Measurements from ENCODE around the gene TMEM100.

Gene TMEM100

DNA sequence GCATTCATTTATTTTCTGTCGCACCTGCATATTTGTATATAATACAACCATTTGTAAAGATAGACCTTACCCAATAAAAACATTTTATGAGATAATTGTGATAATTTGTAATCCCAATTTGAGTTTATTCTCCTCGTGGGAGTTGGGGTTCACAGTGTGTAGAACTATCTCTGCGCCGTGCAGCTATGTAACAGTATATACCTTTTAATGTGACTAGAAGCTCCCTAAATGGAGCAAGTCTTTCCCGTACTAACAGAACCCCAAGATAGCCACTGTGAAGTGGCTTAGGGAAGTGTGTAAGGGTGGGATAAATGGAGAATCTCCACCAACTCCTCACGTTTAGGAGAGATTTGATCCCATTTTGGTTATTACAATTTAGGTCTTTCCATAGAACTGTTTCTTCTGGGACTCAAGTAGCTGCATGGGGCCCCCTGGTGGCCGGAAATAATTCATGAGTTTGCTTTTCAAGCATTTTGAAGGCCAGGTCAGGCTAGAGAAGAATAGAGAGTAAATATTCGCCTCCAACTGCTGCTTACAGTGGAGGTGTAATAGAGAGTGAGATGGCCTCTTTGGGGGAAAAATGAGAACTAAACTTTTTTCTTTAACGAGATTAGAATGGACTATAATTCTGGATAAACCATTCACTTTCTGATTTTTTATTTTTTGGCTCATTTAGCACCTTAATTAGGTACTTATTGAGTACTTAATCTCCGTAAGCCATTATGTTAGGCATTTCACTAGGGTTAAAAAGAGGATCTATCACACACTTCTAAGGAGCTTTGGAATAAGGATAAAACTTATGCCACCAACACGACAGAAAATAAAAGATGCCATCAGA, 4.5 kb downstream of the TMEM100 start:
- DNase-seq = peak; percentile 87

- DNase-seq = no peak
Measured at GRCh38 chr17:55717432-55717831, 5.2 kb downstream of the TMEM100 start.

- DNase-seq = no peak
Measured at GRCh38 chr17:55710829-55711496, 11.7 kb downstream of the TMEM100 start.

- DNase-seq = peak; percentile 62
Measured at GRCh38 chr17:55710410-55710809, 12.3 kb downstream of the TMEM100 start.

DNA sequence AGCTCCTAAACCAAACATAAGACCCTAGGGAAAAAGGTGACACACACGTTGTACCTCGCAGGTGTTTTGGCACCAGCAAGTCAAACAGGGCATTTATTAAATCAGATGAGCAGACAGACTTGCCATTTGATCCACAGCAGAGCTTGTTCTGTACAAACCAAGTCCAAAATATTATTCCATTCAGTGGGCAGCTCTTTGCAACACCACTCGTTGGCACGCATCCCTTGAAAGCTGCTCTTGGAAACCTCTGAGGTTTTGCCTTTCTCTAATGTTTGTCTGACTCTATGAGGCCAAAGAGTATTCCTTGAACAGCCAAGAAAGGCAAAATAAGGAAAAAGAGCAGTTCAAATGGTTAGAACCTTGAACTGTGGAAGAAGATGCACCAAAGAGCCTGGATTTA, 12.7 kb downstream of the TMEM100 start:
- DNase-seq = no peak

DNA sequence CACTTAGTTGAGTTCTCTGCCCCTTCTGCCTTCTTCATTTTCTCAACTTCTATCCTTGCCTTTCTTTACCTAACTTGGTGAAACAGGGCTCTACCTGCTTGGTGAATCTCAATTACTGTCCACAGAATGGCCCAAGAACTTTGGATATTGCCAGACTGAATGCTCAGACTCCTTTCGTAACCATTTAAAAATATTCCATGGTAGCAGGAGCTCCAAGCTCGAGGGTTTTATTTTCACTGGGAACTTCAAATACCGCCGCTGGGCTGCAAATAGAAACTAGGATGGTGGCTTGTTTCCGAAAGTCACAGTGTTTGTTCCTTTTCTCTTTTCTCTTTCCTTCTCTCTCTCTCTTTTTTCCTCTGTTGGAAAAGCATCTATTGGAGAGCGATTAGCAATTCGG, 13.2 kb downstream of the TMEM100 start:
- DNase-seq = no peak

GRCh38 chr17:55708175-55708974, 14.3 kb downstream of the TMEM100 start:
- no peak for DNase-seq

DNA sequence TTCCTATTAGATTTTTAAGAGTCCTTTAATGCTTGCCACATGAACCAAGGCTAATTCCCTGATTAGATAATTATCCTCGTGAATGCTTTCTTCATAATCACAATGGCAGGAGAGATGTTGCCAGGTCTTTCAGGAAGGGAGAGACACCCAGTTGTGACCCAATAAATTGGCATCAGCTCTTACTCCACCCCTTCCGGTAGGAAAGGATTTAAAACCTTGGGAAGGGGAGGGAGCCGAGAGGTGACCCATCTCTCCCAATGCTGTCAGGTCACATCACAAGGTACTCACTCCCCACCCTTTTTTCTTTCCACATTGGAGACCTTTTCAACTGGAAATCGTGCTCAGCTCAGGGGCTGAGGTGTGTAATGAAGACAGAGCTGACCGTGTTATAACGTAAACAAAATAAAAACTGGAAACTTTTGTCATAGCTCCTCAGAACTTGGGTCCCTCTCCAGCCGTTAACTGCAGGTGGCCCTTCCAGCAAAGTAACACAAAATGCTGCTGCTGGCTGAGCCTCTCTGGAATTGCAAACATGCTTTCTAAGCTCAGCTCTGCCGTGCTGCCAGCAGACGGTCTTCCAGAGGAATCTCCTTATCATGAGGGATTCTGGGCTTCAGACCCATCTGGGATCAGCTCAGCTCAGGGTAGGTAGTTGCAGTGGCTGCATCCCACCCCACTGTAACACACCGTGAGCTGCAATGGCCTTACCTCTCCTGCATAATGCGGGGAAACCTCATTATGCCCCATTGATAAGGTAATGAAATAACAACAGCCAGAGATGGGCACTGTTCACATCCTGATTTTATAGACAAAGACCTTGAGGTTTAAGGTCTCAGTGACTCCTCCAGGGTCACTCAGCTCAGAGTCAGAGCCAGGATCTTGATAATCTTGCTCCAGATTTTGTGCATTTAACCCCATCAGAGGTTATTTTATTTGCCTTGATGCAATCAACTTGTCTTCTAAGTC, 15.6 kb downstream of the TMEM100 start:
- no peak for DNase-seq

GRCh38 chr17:55705847-55706246, 16.8 kb downstream of the TMEM100 start:
- DNase-seq = no peak

DNA sequence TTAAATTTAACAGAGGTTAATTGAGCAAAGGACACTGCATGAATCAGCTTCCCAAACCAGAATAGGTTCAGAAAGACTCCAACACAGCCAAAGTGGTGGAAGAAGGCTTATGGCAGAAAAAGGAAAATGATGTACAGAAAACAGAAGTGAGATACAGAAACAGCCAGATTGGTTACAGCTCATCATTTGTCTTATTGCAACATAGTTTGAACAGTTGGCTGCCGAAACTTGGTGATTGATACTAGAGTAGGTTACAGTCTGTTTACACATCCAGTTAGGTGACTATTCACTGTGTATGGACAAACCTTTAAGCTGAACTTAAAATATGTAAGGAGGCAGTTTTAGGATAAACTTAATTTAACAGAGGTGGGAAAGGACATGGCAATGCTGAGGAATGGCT, 18.3 kb downstream of the TMEM100 start:
- peak; percentile 56 for DNase-seq

GRCh38 chr17:55702150-55702549, 20.5 kb downstream of the TMEM100 start:
- DNase-seq = no peak

DNA sequence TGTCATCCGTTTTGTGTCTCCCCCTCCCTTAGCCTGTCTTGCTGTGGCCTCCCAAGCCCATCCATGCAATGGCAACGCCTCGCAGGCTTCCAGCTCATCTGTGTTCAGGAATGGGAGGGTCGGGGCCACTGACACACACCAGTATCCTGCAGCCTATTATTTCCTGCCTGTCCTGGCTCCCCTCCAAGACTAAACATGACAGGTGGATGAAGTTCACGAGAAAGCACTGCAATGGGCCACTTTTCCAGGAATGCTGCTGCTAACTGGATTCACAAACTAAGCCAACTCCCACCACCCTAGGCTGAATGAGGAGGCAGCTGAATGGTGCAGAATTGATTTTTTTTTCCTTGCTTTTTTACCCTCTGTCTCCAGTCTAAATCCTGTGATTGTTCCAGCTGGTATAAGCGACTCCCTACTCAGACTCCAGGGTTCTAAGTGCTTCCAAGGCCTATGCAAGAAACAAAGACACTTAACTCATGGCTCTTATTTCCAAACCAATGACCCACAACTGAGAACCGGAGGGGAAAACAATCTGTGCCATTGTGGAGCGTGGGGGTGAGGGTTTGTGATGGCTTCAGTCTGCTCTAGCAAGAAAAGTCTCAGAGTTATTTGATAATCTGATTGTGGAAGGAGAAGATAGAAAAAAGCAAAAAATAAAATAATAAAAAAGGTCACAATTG, 23.3 kb downstream of the TMEM100 start:
- no peak for DNase-seq

GRCh38 chr17:55694286-55694910, 28.3 kb downstream of the TMEM100 start:
- no peak for DNase-seq

DNA sequence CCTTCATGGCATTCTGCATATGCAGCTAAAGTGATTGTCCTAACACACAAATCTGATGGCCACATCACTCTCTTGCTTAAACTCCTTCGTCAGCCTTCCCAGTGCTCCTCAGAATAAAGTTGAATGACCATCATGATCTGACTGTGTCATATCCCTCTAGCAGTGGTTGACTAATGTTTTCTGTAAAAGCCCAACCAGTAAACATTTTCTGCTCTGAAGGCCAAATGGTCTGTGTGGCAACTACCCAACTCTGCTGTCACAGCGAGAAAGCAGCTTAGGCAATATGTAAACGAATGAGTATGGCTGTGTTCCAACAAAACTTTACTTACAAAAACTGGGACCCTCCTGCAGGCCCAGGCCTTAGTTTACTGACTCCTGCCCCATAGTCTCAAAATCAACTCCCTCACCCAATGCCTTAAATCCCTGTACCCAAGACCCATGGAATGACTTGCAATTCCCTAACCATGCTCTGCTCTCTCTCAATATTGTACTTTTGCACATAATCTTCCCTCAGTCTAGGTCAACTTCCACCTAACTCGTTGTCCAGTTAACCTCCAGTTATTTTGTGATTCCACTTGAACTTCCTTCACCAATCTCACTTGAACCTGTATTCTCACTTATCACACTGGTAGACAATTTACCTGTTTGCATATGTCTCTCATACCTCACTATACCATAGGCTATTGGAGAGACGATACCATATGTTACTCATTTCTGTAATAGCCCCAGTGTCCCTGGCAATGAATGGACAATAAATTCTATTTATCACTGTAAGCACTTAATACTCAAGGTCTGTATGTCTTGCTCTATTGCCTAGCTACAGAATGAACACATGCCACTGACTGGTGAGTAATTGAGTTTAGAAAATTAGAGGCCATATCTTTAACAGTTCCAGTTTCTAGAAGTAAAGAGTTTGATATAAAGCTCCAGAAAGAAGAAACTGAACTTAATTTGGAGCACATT, 29.1 kb downstream of the TMEM100 start:
- peak; percentile 85 for DNase-seq

GRCh38 chr17:55692276-55692675, 30.4 kb downstream of the TMEM100 start:
- peak; percentile 23 for DNase-seq

- no peak for DNase-seq
Measured at GRCh38 chr17:55691666-55692065, 31.0 kb downstream of the TMEM100 start.

DNA sequence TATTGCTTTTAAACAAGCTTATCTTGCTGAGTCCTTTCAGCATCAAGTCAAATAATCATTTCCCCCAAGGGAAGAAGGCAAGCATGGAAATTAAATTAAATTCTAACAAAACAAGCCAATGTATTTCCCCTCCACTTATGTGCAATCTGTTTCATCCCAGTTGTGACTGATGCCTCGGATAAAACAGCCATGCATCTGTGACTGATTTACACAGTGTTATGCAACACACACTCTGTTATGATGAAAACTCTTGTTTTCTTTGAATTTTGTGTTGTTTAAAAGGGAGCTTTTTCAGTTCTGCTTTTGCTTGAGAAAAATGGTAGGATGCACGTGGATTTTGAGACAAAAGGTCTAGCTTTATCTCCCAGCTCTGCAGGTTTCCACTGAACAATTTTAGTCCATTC, 32.6 kb downstream of the TMEM100 start:
- peak; percentile 83 for DNase-seq

DNA sequence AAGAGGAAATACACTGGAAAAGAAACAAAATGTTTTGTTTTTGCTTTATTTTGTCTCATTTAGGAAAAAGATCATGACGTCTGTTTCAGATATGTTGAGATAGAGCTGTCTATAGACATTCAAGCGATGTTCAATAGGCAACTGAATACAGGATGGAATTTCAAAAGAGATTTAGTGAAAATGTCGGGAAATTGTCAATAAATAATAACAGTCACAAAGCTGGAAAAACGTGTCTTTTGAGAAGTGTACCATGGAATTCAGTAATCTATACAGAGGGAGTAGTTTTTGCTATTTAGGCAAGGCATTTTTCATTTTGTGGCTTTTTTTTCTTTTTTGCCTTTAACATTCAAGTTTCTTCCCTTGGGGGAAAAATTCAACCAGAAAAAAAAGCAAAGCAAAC, 33.0 kb downstream of the TMEM100 start:
- DNase-seq = no peak

GRCh38 chr17:55688057-55688456, 34.6 kb downstream of the TMEM100 start:
- DNase-seq = no peak

DNA sequence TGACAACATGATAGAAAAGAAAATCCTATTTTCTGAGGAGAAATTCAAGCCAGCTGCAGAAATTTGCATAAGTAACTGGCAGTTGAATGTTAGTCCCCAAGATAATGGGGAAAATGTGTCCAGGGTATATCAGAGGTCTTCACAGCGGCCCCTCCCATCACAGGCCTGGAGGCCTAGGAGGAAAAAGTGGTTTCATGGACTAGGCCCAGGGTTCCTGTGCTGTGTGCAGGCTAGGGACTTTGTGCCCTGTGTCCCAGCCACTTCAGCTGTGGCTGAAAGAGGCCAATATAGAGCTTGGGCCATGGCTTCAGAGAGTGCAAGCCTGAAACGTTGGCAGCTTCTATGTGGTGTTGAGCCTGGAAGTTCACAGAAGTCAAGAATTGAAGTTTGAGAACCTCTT, 35.6 kb downstream of the TMEM100 start:
- DNase-seq = no peak

Data from suppressor macrophage treated with lipopolysaccharide for 4 hours (primary cell).